Ishikawa (cell line): Measurements from ENCODE around the gene LHPP.

ENCODE experiments used
- CEBPB ChIP-seq: IDR thresholded peaks from 2 replicates; pipeline ENCODE4 v1.6.1; 2012
- CREB1 ChIP-seq: IDR thresholded peaks from 2 replicates; pipeline ENCODE4 v1.6.1; 2012; ENCODE audit warnings: low read depth
- EGR1 ChIP-seq: IDR thresholded peaks from 2 replicates; pipeline ENCODE4 v1.6.1; 2012
- EP300 ChIP-seq: IDR thresholded peaks from 2 replicates; pipeline ENCODE4 v1.6.1; 2012; ENCODE audit warnings: borderline replicate concordance
- FOXM1 ChIP-seq: IDR thresholded peaks from 2 replicates; pipeline ENCODE4 v1.6.1; 2012; ENCODE audit warnings: low read depth, borderline replicate concordance
- MAX ChIP-seq: IDR thresholded peaks from 2 replicates; pipeline ENCODE4 v1.6.1; 2012
- NFIC ChIP-seq: IDR thresholded peaks from 2 replicates; pipeline ENCODE4 v1.6.1; 2012
- RAD21 ChIP-seq: IDR thresholded peaks from 2 replicates; pipeline ENCODE4 v1.6.1; 2012; ENCODE audit warnings: low read depth
- TAF1 ChIP-seq: IDR thresholded peaks from 2 replicates; pipeline ENCODE4 v1.6.1; 2012; ENCODE audit warnings: low read depth, mild to moderate bottlenecking
- TCF12 ChIP-seq: IDR thresholded peaks from 2 replicates; pipeline ENCODE4 v1.6.1; 2012; ENCODE audit warnings: low read depth
- TEAD4 ChIP-seq: IDR thresholded peaks from 2 replicates; pipeline ENCODE4 v1.6.1; 2012
- YY1 ChIP-seq: IDR thresholded peaks from 2 replicates; pipeline ENCODE4 v1.6.1; 2012; ENCODE audit warnings: low read depth
- ZBTB7A ChIP-seq: IDR thresholded peaks from 2 replicates; pipeline ENCODE4 v1.6.1; 2012; ENCODE audit warnings: low read depth
- TF ChIP-seq, protein P1 (sequence below): IDR thresholded peaks from 2 replicates; pipeline ENCODE4 v1.6.1; 2012; ENCODE audit warnings: low read depth, mild to moderate bottlenecking
- TF ChIP-seq, protein P2 (sequence below): IDR thresholded peaks from 2 replicates; pipeline ENCODE4 v1.6.1; 2012

Gene LHPP

GRCh38 chr10:124561206-124561605 is 99.6 kb downstream of the LHPP start:
- TF ChIP-seq YY1 (no peak), CEBPB (no peak), CREB1 (no peak), FOXM1 (no peak), TAF1 (no peak), TEAD4 (no peak)
- TF ChIP-seq, protein P1, sequence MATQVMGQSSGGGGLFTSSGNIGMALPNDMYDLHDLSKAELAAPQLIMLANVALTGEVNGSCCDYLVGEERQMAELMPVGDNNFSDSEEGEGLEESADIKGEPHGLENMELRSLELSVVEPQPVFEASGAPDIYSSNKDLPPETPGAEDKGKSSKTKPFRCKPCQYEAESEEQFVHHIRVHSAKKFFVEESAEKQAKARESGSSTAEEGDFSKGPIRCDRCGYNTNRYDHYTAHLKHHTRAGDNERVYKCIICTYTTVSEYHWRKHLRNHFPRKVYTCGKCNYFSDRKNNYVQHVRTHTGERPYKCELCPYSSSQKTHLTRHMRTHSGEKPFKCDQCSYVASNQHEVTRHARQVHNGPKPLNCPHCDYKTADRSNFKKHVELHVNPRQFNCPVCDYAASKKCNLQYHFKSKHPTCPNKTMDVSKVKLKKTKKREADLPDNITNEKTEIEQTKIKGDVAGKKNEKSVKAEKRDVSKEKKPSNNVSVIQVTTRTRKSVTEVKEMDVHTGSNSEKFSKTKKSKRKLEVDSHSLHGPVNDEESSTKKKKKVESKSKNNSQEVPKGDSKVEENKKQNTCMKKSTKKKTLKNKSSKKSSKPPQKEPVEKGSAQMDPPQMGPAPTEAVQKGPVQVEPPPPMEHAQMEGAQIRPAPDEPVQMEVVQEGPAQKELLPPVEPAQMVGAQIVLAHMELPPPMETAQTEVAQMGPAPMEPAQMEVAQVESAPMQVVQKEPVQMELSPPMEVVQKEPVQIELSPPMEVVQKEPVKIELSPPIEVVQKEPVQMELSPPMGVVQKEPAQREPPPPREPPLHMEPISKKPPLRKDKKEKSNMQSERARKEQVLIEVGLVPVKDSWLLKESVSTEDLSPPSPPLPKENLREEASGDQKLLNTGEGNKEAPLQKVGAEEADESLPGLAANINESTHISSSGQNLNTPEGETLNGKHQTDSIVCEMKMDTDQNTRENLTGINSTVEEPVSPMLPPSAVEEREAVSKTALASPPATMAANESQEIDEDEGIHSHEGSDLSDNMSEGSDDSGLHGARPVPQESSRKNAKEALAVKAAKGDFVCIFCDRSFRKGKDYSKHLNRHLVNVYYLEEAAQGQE = no peak
- TF ChIP-seq, protein P2, sequence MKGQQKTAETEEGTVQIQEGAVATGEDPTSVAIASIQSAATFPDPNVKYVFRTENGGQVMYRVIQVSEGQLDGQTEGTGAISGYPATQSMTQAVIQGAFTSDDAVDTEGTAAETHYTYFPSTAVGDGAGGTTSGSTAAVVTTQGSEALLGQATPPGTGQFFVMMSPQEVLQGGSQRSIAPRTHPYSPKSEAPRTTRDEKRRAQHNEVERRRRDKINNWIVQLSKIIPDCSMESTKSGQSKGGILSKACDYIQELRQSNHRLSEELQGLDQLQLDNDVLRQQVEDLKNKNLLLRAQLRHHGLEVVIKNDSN = no peak

GRCh38 chr10:124562425-124563060 is 100.9 kb downstream of the LHPP start:
- TF ChIP-seq NFIC (no peak), EGR1 (no peak), CREB1 (no peak), EP300 (no peak), TAF1 (no peak), TEAD4 (no peak), MAX (no peak), RAD21 (no peak), TCF12 (no peak), ZBTB7A (no peak), FOXM1 (no peak), YY1 (no peak), CEBPB (no peak)
- TF ChIP-seq, protein P2 = no peak
- TF ChIP-seq, protein P1 = no peak

DNA sequence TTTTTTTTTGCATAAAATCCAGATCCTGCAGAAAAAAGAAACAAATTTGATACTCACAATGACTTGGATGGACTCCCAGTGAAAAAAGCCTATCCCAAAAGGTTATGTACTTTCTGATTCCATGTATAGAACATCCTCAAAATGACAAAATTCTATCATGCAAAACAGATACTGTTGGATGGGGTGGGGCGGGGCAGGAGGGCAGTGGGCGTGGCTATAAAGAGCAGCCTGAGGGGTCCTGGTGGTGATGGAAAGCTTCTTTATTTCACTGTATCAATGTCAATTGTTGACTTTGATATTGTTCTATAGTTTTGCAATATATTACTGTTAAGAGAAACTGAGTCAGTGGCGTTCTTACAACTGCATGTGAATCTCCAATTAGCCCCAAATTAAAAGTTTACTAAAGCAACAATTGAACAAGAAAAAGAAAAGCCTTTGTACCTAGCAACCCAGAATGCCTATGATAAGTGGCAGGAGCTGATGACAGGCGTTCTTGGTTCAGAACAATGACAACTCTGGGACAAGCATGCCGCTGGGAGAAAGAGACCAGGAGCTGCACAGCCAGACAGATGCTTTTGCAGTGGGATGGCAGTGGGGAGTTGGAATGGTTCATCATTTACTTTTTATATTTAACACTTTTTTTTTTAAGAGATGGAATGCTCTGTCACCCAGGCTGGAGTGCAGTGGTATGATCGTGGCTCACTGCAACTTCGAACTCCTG is 101.9 kb downstream of the LHPP start:
- TF ChIP-seq EP300 (no peak), MAX (no peak), ZBTB7A (no peak), TEAD4 (no peak), NFIC (no peak), EGR1 (no peak), FOXM1 (no peak)
- TF ChIP-seq, protein P1 = no peak

DNA sequence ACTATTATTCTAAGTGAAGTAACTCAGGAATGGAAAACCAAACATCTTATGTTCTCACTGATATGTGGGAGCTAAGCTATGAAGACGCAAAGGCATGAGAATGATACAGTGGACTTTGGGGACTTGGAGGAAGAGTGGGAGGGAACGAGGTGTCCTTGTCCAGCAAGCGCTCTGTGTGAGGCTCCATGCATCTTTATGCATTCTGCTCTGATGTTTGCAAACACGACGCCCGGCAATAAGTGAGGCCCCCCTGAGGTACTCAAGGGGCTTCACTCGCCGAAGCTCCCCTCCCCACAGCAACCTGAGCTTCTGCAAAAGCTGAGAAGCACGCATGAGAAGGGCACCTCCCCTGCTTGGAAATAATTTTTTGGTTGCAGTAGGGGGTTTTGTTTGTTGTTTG is 103.3 kb downstream of the LHPP start:
- TF ChIP-seq ZBTB7A = no peak
- TF ChIP-seq, protein P2 = no peak
- no peak for TF ChIP-seq YY1
- TF ChIP-seq CEBPB = no peak
- TF ChIP-seq FOXM1 = no peak
- no peak for TF ChIP-seq EP300
- no peak for TF ChIP-seq TEAD4
- TF ChIP-seq MAX = no peak
- TF ChIP-seq RAD21 = no peak
- no peak for TF ChIP-seq CREB1
- no peak for TF ChIP-seq TCF12
- TF ChIP-seq EGR1 = no peak
- TF ChIP-seq TAF1 = no peak
- no peak for TF ChIP-seq NFIC
- TF ChIP-seq, protein P1 = no peak
